Measurements from ENCODE around the gene ASTN2. TPM values are rescaled to one million over a fixed set of nuclear protein-coding genes. Genes with fewer than 3 reads are reported as not detected.

The ASTN2 gene
- total RNA-seq, 4 donors from 2014 or later = 3.3 to 10.2 (median 6.3) TPM

GRCh38 chr9:117080765-117081390 is 334.0 kb downstream of the ASTN2 start:
- H3K9me3 ChIP-seq = no peaks in the 10 kb centered on the region
- TF ChIP-seq CTCF (IDR thresholded peaks at IDR 0.05) (no peak), POLR2A (IDR thresholded peaks at IDR 0.05) (no peak)
- no peaks in the 10 kb centered on the region for H3K36me3 ChIP-seq
- H3K4me3 ChIP-seq = no peak overlapping the region
- no peaks in the 10 kb centered on the region for H3K27me3 ChIP-seq
- no peak overlapping the region for H3K27ac ChIP-seq
- no peaks in the 10 kb centered on the region for H3K4me1 ChIP-seq
- DNase-seq = no peak

GRCh38 chr9:117076571-117077290 is 338.1 kb downstream of the ASTN2 start:
- H3K4me3 ChIP-seq = no peak overlapping the region
- H3K36me3 ChIP-seq = no peaks in the 10 kb centered on the region
- no peaks in the 10 kb centered on the region for H3K4me1 ChIP-seq
- TF ChIP-seq CTCF (IDR thresholded peaks at IDR 0.05) (no peak), POLR2A (IDR thresholded peaks at IDR 0.05) (no peak)
- H3K27me3 ChIP-seq = no peaks in the 10 kb centered on the region
- no peaks in the 10 kb centered on the region for H3K9me3 ChIP-seq
- no peak overlapping the region for H3K27ac ChIP-seq
- no peak for DNase-seq

GRCh38 chr9:117075636-117076035 is 339.2 kb downstream of the ASTN2 start:
- Histone ChIP-seq H3K4me1 (no peaks in the 10 kb centered on the region), H3K36me3 (no peaks in the 10 kb centered on the region), H3K27ac (no peak overlapping the region), H3K9me3 (no peaks in the 10 kb centered on the region), H3K4me3 (no peak overlapping the region), H3K27me3 (no peaks in the 10 kb centered on the region)
- TF ChIP-seq CTCF (IDR thresholded peaks at IDR 0.05) (no peak), POLR2A (IDR thresholded peaks at IDR 0.05) (no peak)
- no peak for DNase-seq

- no peak overlapping the region for H3K27ac ChIP-seq
- no peaks in the 10 kb centered on the region for H3K27me3 ChIP-seq
- no peak for TF ChIP-seq POLR2A (IDR thresholded peaks at IDR 0.05)
- no peak for TF ChIP-seq CTCF (IDR thresholded peaks at IDR 0.05)
- no peaks in the 10 kb centered on the region for H3K36me3 ChIP-seq
- H3K4me3 ChIP-seq = no peak overlapping the region
- no peaks in the 10 kb centered on the region for H3K9me3 ChIP-seq
- no peak for DNase-seq
- H3K4me1 ChIP-seq = no peaks in the 10 kb centered on the region
Observed at GRCh38 chr9:117074784-117075520, 339.9 kb downstream of the ASTN2 start.

GRCh38 chr9:117074342-117074662 is 340.6 kb downstream of the ASTN2 start:
- H3K4me1 ChIP-seq = no peaks in the 10 kb centered on the region
- no peak for TF ChIP-seq POLR2A (IDR thresholded peaks at IDR 0.05)
- TF ChIP-seq CTCF (IDR thresholded peaks at IDR 0.05) = no peak
- no peaks in the 10 kb centered on the region for H3K36me3 ChIP-seq
- no peak for DNase-seq
- no peaks in the 10 kb centered on the region for H3K27me3 ChIP-seq
- no peak overlapping the region for H3K4me3 ChIP-seq
- H3K27ac ChIP-seq = no peak overlapping the region
- H3K9me3 ChIP-seq = no peaks in the 10 kb centered on the region

Data from Peyer's patch (tissue), 4 donors.